CMK (cell line): ENCODE results near the gene SUMO3.
"Not testable (repeated sequence)": the region's sequence is repeated elsewhere in the genome, so short reads cannot be mapped to it uniquely, and the experiment has no call there.

Experiments used
- DNase-seq: peaks from one replicate; pipeline ENCODE4 v3.0.0-alpha.2; 2010; ENCODE audit warnings: low read depth

Gene SUMO3

GRCh38 chr21:44846485-44847260 lies 28.8 kb upstream of the SUMO3 start:
- peak; percentile 54 for DNase-seq

GRCh38 chr21:44846224-44846484 lies 28.3 kb upstream of the SUMO3 start:
- DNase-seq, result no peak

GRCh38 chr21:44845418-44846223 lies 27.8 kb upstream of the SUMO3 start:
- DNase-seq, result peak; percentile 97

- no peak for DNase-seq
Measured at GRCh38 chr21:44844256-44844655, 26.4 kb upstream of the SUMO3 start.

GRCh38 chr21:44842721-44843445 lies 25.0 kb upstream of the SUMO3 start:
- DNase-seq, result no peak

GRCh38 chr21:44842087-44842486 lies 24.2 kb upstream of the SUMO3 start:
- DNase-seq, result no peak

- DNase-seq, result no peak
Measured at GRCh38 chr21:44840771-44841170, 22.9 kb upstream of the SUMO3 start.

GRCh38 chr21:44838951-44839350 lies 21.1 kb upstream of the SUMO3 start:
- DNase-seq, result no peak

- no peak for DNase-seq
Measured at GRCh38 chr21:44838039-44838895, 20.4 kb upstream of the SUMO3 start.

GRCh38 chr21:44837537-44837936 lies 19.7 kb upstream of the SUMO3 start:
- no peak for DNase-seq

- DNase-seq, result no peak
Measured at GRCh38 chr21:44836666-44837471, 19.0 kb upstream of the SUMO3 start.

GRCh38 chr21:44836349-44836665 lies 18.4 kb upstream of the SUMO3 start:
- no peak for DNase-seq

GRCh38 chr21:44835647-44835973 lies 17.7 kb upstream of the SUMO3 start:
- DNase-seq, result no peak

GRCh38 chr21:44834951-44835646 lies 17.2 kb upstream of the SUMO3 start:
- DNase-seq, result no peak

GRCh38 chr21:44834231-44834950 lies 16.5 kb upstream of the SUMO3 start:
- no peak for DNase-seq

- no peak for DNase-seq
Measured at GRCh38 chr21:44833663-44834062, 15.8 kb upstream of the SUMO3 start.

GRCh38 chr21:44832516-44833255 lies 14.8 kb upstream of the SUMO3 start:
- not testable (repeated sequence) for DNase-seq

GRCh38 chr21:44831227-44831860 lies 13.5 kb upstream of the SUMO3 start:
- DNase-seq, result no peak

GRCh38 chr21:44829507-44830092 lies 11.7 kb upstream of the SUMO3 start:
- no peak for DNase-seq
